IMR-90 (cell line): ENCODE measurements around the gene ZYG11A. TPM values are rescaled to one million over a fixed set of nuclear protein-coding genes. Genes with fewer than 3 reads are reported as not detected.

Source experiments
- ATAC-seq: fragments of 200-7000 bp; cut with Tn5 transposase; 2 replicates; pipeline ENCODE4 v1.9.1; 2020; ENCODE audit warnings: low read depth, mild to moderate bottlenecking, moderate library complexity
- BruUV-seq: library from RNA; stranded (reverse); fragments of 400-500 nt; replicated peaks from 2 replicates; lab custom pipeline; 2021; lab: Mats Ljungman, UMichigan
- CTCF ChIA-PET: fragments of 300-600 bp; formaldehyde crosslinking; extraction: SDS; loops from one replicate; lab custom pipeline; 2021; ENCODE audit warnings: antibody characterized with exemption; lab: Yijun Ruan, JAX
- POLR2A ChIA-PET: fragments of 300-600 bp; sonication (Branson Sonifier 250); formaldehyde crosslinking; loops from one replicate; lab custom pipeline; 2022; ENCODE audit warnings: antibody characterized with exemption; ENCODE audit not compliant: unreplicated experiment; lab: Charles Lee
- DNase-seq: peaks from one replicate; pipeline ENCODE4 v3.0.0; 2013
- H2AFZ ChIP-seq: replicated peaks from 2 replicates; pipeline ENCODE3; 2013; ENCODE audit warnings: low read length, mild to moderate bottlenecking; ENCODE audit not compliant: poor library complexity
- H2AK5ac ChIP-seq: 2 replicates; pipeline ENCODE4 v1.6.1; 2013; ENCODE audit warnings: low read depth, low read length, inconsistent platforms
- H2AK9ac ChIP-seq: replicated peaks from 2 replicates; pipeline ENCODE3; 2013; ENCODE audit warnings: mild to moderate bottlenecking, low read depth, low read length, moderate library complexity; ENCODE audit not compliant: poor library complexity
- H2BK120ac ChIP-seq: 2 replicates; pipeline ENCODE4 v1.6.1; 2013; ENCODE audit warnings: low read depth, low read length, inconsistent platforms
- H2BK15ac ChIP-seq: 3 replicates; pipeline ENCODE4 v1.6.1; 2013; ENCODE audit warnings: low read depth, low read length, inconsistent platforms
- H2BK20ac ChIP-seq: 2 replicates; pipeline ENCODE4 v1.6.1; 2013; ENCODE audit warnings: low read depth, mild to moderate bottlenecking, inconsistent platforms, low read length, moderate library complexity
- H2BK5ac ChIP-seq: 2 replicates; pipeline ENCODE4 v1.6.1; 2013; ENCODE audit warnings: mild to moderate bottlenecking, low read depth, low read length, inconsistent platforms; ENCODE audit not compliant: poor library complexity, severe bottlenecking
- H3K14ac ChIP-seq: replicated peaks from 2 replicates; pipeline ENCODE4 v1.6.1; 2013; ENCODE audit warnings: low read depth, low read length, inconsistent platforms
- H3K18ac ChIP-seq: 2 replicates; pipeline ENCODE4 v1.6.1; 2013; ENCODE audit warnings: low read depth, low read length, control low read depth
- H3K23ac ChIP-seq: 2 replicates; pipeline ENCODE4 v1.6.1; 2013; ENCODE audit warnings: low read depth, low read length, inconsistent platforms
- H3K27ac ChIP-seq: 2 replicates; pipeline ENCODE4 v1.5.1; 2013; ENCODE audit warnings: mild to moderate bottlenecking, control low read depth, low read length; ENCODE audit not compliant: insufficient read depth
- H3K27me3 ChIP-seq: 2 replicates; pipeline ENCODE4 v1.6.1; 2013; ENCODE audit warnings: low read length; ENCODE audit not compliant: control insufficient read depth, insufficient read depth
- H3K36me3 ChIP-seq: 2 replicates; pipeline ENCODE4 v1.6.1; 2013; ENCODE audit warnings: low read length, mixed read lengths; ENCODE audit not compliant: control insufficient read depth, insufficient read depth
- H3K4ac ChIP-seq: 2 replicates; pipeline ENCODE4 v1.6.1; 2013; ENCODE audit warnings: low read depth, low read length, inconsistent platforms
- H3K4me1 ChIP-seq: 2 replicates; pipeline ENCODE4 v1.6.1; 2013; ENCODE audit warnings: low read length, mixed read lengths; ENCODE audit not compliant: control insufficient read depth, insufficient read depth
- H3K4me2 ChIP-seq: 2 replicates; pipeline ENCODE4 v1.6.1; 2013; ENCODE audit warnings: low read depth, mild to moderate bottlenecking, control low read depth, low read length, moderate library complexity
- H3K4me3 ChIP-seq: 2 replicates; pipeline ENCODE4 v1.5.1; 2013; ENCODE audit warnings: low read depth, mild to moderate bottlenecking, control low read depth, low read length, moderate library complexity; ENCODE audit not compliant: insufficient read depth
- H3K56ac ChIP-seq: 2 replicates; pipeline ENCODE4 v1.6.1; 2013; ENCODE audit warnings: low read length, inconsistent platforms; ENCODE audit not compliant: insufficient read depth; ENCODE audit errors: extremely low read depth
- H3K79me1 ChIP-seq, 2 experiments: 2 replicates each; pipeline ENCODE4 v1.6.1; 2013; ENCODE audit warnings: low read length in 2 of 2, inconsistent platforms in 1 of 2, low read depth in 1 of 2
- H3K9ac ChIP-seq: 2 replicates; pipeline ENCODE4 v1.6.1; 2013; ENCODE audit warnings: low read depth, low read length, control low read depth
- H3K9me1 ChIP-seq: 2 replicates; pipeline ENCODE4 v1.6.1; 2013; ENCODE audit warnings: low read length, inconsistent platforms; ENCODE audit not compliant: insufficient read depth
- H3K9me3 ChIP-seq: 2 replicates; pipeline ENCODE4 v1.6.1; 2013; ENCODE audit warnings: low read length; ENCODE audit not compliant: control insufficient read depth, insufficient read depth
- H4K20me1 ChIP-seq: 2 replicates; pipeline ENCODE4 v1.6.1; 2013; ENCODE audit warnings: low read length, inconsistent platforms; ENCODE audit not compliant: insufficient read depth
- H4K5ac ChIP-seq: 2 replicates; pipeline ENCODE4 v1.6.1; 2013; ENCODE audit warnings: mild to moderate bottlenecking, low read depth, low read length, control low read depth
- H4K8ac ChIP-seq, 2 experiments: 2 replicates each; pipeline ENCODE4 v1.6.1; 2013; ENCODE audit warnings: low read depth in 2 of 2, low read length in 2 of 2, control low read depth in 1 of 2, inconsistent platforms in 1 of 2
- H4K91ac ChIP-seq: 2 replicates; pipeline ENCODE4 v1.6.1; 2013; ENCODE audit warnings: low read depth, low read length, inconsistent platforms; ENCODE audit not compliant: insufficient read depth
- CEBPB ChIP-seq: IDR thresholded peaks from 2 replicates; pipeline ENCODE4 v1.6.1; 2012; ENCODE audit warnings: low read depth, low read length, improper control_type of control experiment
- MXI1 ChIP-seq: IDR thresholded peaks from 2 replicates; pipeline ENCODE4 v1.6.1; 2012; ENCODE audit warnings: low read depth, mild to moderate bottlenecking, low read length, moderate library complexity, borderline replicate concordance
- WGBS, 2 experiments: methylation state at CpG; one replicate each; pipeline versions ENCODE4 v1.1.5 to v1.1.7; 2013; ENCODE audit warnings: missing lambda C conversion rate in 2 of 2; ENCODE audit not compliant: insufficient read length in 1 of 2; ENCODE audit errors: extremely low coverage in 2 of 2; 5-methylcytosine and 5-hydroxymethylcytosine counted together
- dilution Hi-C: fragments of 300-500 bp; cut with HindIII; formaldehyde crosslinking; loops from one replicate; pipeline ENCODE4 v1.14.3; 2018; ENCODE audit warnings: low sequenced_read_pairs; ENCODE audit not compliant: unreplicated experiment
- in situ Hi-C: fragments of 300-500 bp; cut with MboI; formaldehyde crosslinking; loops from 3 replicates; pipeline ENCODE4 v1.14.3; 2019; ENCODE audit warnings: low sequenced_read_pairs, inconsistent platforms, mixed read lengths
- intact Hi-C: fragments of 100-400 bp; cut with micrococcal nuclease; formaldehyde crosslinking; loops from 2 replicates; pipeline ENCODE4 v1.10.0; 2022
- polyA plus RNA-seq, 3 experiments: library from polyadenylated mRNA; depleted of rRNA; stranded (reverse); fragments of >200 nt; gene quantifications; 2 replicates each; pipeline ENCODE4 v1.2.3, GENCODE V29; 2012; ENCODE audit warnings: low replicate concordance in 1 of 3
- total RNA-seq: library from RNA; depleted of rRNA; stranded (reverse); fragments of >200 nt; gene quantifications from 2 replicates; pipeline ENCODE4 v1.2.3, GENCODE V29; 2012

ZYG11A gene
- total and polyA plus RNA-seq, 2 of the 4 experiments (the other 2 are of a cell fraction), result 0.63 to 2.0 TPM

- Histone ChIP-seq H2AK9ac (no peak overlapping the region), H4K91ac (no peak overlapping the region), H4K20me1 (no peaks in the 10 kb centered on the region), H3K56ac (no peak overlapping the region), H3K27me3 (no peaks in the 10 kb centered on the region), H2AFZ (no peak overlapping the region), H3K4me1 (no peaks in the 10 kb centered on the region), H3K79me1 (no peaks in the 10 kb centered on the region), H3K23ac (no peak overlapping the region), H4K5ac (no peak overlapping the region), H2BK5ac (no peak overlapping the region), H3K4me3 (no peak overlapping the region), H3K36me3 (no peaks in the 10 kb centered on the region), H2BK120ac (no peak overlapping the region), H2BK20ac (no peak overlapping the region), H3K9me1 (no peaks in the 10 kb centered on the region; the same call in 1 of the 2 replicates), H3K9ac (no peak overlapping the region), H2AK5ac (no peak overlapping the region), H3K18ac (no peak overlapping the region), H3K9me3 (no peaks in the 10 kb centered on the region), H4K8ac (no peak overlapping the region), H3K4ac (no peak overlapping the region), H3K27ac (no peak overlapping the region), H2BK15ac (no peak overlapping the region), H3K4me2 (no peak overlapping the region), H3K14ac (no peak overlapping the region)
- DNase-seq, result peak; percentile 38
- no CpG with 5 or more reads among the region's 4 CpGs for WGBS, 2 experiments
- dilution Hi-C loops (no loop called here), in situ Hi-C loops (no loop called here), intact Hi-C loops (no loop called here)
- BruUV-seq, result no TSS peak
- ChIA-PET POLR2A (no interaction called here), CTCF (no interaction called here)
- no peak for TF ChIP-seq MXI1
- TF ChIP-seq CEBPB, result 0 out of 2 replicates have a peak, but pooled peaks have one; percentile 33
- 0 out of 2 replicates have a peak, but pooled peaks have one; percentile 35 for ATAC-seq
Observed at GRCh38 chr1:52857443-52857842, 14.9 kb downstream of the ZYG11A start.
